ENCODE measurements around the gene RSPH6A. TPM values are rescaled to one million over a fixed set of nuclear protein-coding genes. Genes with fewer than 3 reads are reported as not detected.

RSPH6A gene
- polyA plus RNA-seq, 1 of the 3 experiments (the other 2 are of a cell fraction), result 0.02 TPM

- no peak for DNase-seq
- H3K27me3 ChIP-seq (ENCODE audit: insufficient read depth), result no peaks in the 10 kb centered on the region
- WGBS (ENCODE audit: low lambda C conversion rate), result 86% methylated on average over 3 of the region's 8 CpGs
- peaks cover 0 to 17% of the 10 kb centered on the region in 2 experiments; a peak in 1 of 4 replicates for H3K4me1 ChIP-seq (ENCODE audit: control insufficient read depth in 1 of 2, insufficient read depth in 2 of 2, low read depth in 1 of 2, low read length in 1 of 2)
- H3K79me2 ChIP-seq (ENCODE audit: insufficient read depth), result no peaks in the 10 kb centered on the region
- peaks cover 8 to 77% of the 10 kb centered on the region in 2 experiments for H3K36me3 ChIP-seq (replicated peaks in 1 of 2; ENCODE audit: control insufficient read depth in 1 of 2, insufficient read depth in 2 of 2, low read length in 1 of 2)
- no peak overlapping the region for H3K4me2 ChIP-seq
- H3F3A ChIP-seq (replicated peaks; ENCODE audit: insufficient read depth), result no peaks in the 10 kb centered on the region
- H3K9ac ChIP-seq, result no peak overlapping the region
- ChIA-PET POLR2A (no interaction called here), CTCF (interaction anchor here (3.2 to 10.9 kb wide), 2 partner anchors 9 to 57 kb away, joined by 13 to 137 read pairs; partner anchors contain the start of gene RSPH6A)
- no peaks in the 10 kb centered on the region for H3K9me3 ChIP-seq
- no peak overlapping the region; a peak in 1 of 4 replicates for H3K27ac ChIP-seq (ENCODE audit: low read depth in 2 of 2, low read length in 1 of 2)
- no peak overlapping the region for H3K4me3 ChIP-seq (ENCODE audit: low read depth in 2 of 2, low read length in 1 of 2)
- H4K20me1 ChIP-seq (ENCODE audit: insufficient read depth), result no peaks in the 10 kb centered on the region
- no peak overlapping the region for H2AFZ ChIP-seq (ENCODE audit: low read depth)
- no peaks in the 10 kb centered on the region for H3K9me2 ChIP-seq
- TF ChIP-seq CHD2 (IDR thresholded peaks at IDR 0.05; ENCODE audit: low read length, partially characterized antibody), result no peak
- no peak for TF ChIP-seq IRF3 (IDR thresholded peaks at IDR 0.05; ENCODE audit: low read depth, low read length)
- no peak for TF ChIP-seq EP300 (IDR thresholded peaks at IDR 0.05; ENCODE audit: borderline replicate concordance in 1 of 2, low read depth in 1 of 2, low read length in 1 of 2)
- TF ChIP-seq RXRA (IDR thresholded peaks at IDR 0.05; ENCODE audit: borderline replicate concordance, low read depth), result no peak
- no peak for TF ChIP-seq SIN3A (IDR thresholded peaks at IDR 0.05; ENCODE audit: borderline replicate concordance, low read depth, low read length)
- TF ChIP-seq RFX5 (IDR thresholded peaks at IDR 0.05; ENCODE audit: low read length), result no peak
- TF ChIP-seq POLR2AphosphoS5 (IDR thresholded peaks at IDR 0.05; ENCODE audit: low read depth, low read length), result no peak
- no peak for TF ChIP-seq NRF1 (IDR thresholded peaks at IDR 0.05; ENCODE audit: low read depth, low read length)
- no peak for TF ChIP-seq TCF12 (IDR thresholded peaks at IDR 0.05)
- TF ChIP-seq GABPA (IDR thresholded peaks at IDR 0.05; ENCODE audit: low read depth), result no peak
- TF ChIP-seq FOSL2 (IDR thresholded peaks at IDR 0.05; ENCODE audit: borderline replicate concordance, low read depth), result no peak
- TF ChIP-seq FOXM1 (IDR thresholded peaks at IDR 0.05; ENCODE audit: low read depth), result no peak
- TF ChIP-seq ELF1 (IDR thresholded peaks at IDR 0.05), result no peak
- no peak for TF ChIP-seq CTCF (IDR thresholded peaks at IDR 0.05)
- TF ChIP-seq NFIC (IDR thresholded peaks at IDR 0.05; ENCODE audit: borderline replicate concordance), result no peak
- TF ChIP-seq REST (IDR thresholded peaks at IDR 0.05; ENCODE audit: low read depth, low read length), result no peak
- no peak for TF ChIP-seq MEF2A (IDR thresholded peaks at IDR 0.05; ENCODE audit: borderline replicate concordance, low read depth)
- no peak for TF ChIP-seq RAD21 (IDR thresholded peaks at IDR 0.05; ENCODE audit: low read length)
- TF ChIP-seq FOXJ3 (CRISPR knock-in tag; IDR thresholded peaks at IDR 0.05), result no peak
Observed at GRCh38 chr19:45825263-45825605, 10.1 kb upstream of the RSPH6A start.
